GM19035 (cell line): ENCODE results near the gene ACVR2B.
"Not testable (repeated sequence)": the region's sequence is repeated elsewhere in the genome, so short reads cannot be mapped to it uniquely, and the experiment has no call there.

ENCODE experiments used
- ATAC-seq: cut with Tn5 transposase; IDR thresholded peaks from one replicate; pipeline ENCODE4 v1.9.1; 2021; ENCODE audit not compliant: unreplicated experiment

ACVR2B gene

GRCh38 chr3:38453075-38453912, at the start of gene ACVR2B:
TSS of gene ACVR2B (plus strand) at chr3:38453890. CDS start at chr3:38454323, 433 bp downstream.
- peak; percentile 59 for ATAC-seq

- no peak for ATAC-seq
Observed at GRCh38 chr3:38404286-38404685, 49.4 kb upstream of the ACVR2B start.

- ATAC-seq: no peak
Observed at GRCh38 chr3:38411591-38411990, 42.1 kb upstream of the ACVR2B start.

GRCh38 chr3:38420758-38421157, 32.9 kb upstream of the ACVR2B start:
- ATAC-seq: not testable (repeated sequence)

- no peak for ATAC-seq
Observed at GRCh38 chr3:38421679-38422336, 31.9 kb upstream of the ACVR2B start.

GRCh38 chr3:38426798-38427426, 26.8 kb upstream of the ACVR2B start:
- not testable (repeated sequence) for ATAC-seq

- ATAC-seq: not testable (repeated sequence)
Observed at GRCh38 chr3:38432871-38433658, 20.6 kb upstream of the ACVR2B start.

GRCh38 chr3:38433661-38434060, 20.0 kb upstream of the ACVR2B start:
- ATAC-seq: not testable (repeated sequence)

- not testable (repeated sequence) for ATAC-seq
Observed at GRCh38 chr3:38438436-38439069, 15.1 kb upstream of the ACVR2B start.

- ATAC-seq: not testable (repeated sequence)
Observed at GRCh38 chr3:38443205-38443604, 10.5 kb upstream of the ACVR2B start.

GRCh38 chr3:38446085-38446686, 7.5 kb upstream of the ACVR2B start:
- ATAC-seq: no peak

GRCh38 chr3:38446812-38447211, 6.9 kb upstream of the ACVR2B start:
- no peak for ATAC-seq

- ATAC-seq: no peak
Observed at GRCh38 chr3:38450853-38451252, 2.8 kb upstream of the ACVR2B start.

- peak; percentile 21 for ATAC-seq
Observed at GRCh38 chr3:38453913-38454177, 155 bp downstream of the ACVR2B start.

GRCh38 chr3:38454178-38454883, 641 bp downstream of the ACVR2B start:
- ATAC-seq: peak; percentile 38

- peak; percentile 43 for ATAC-seq
Observed at GRCh38 chr3:38454884-38455638, 1.4 kb downstream of the ACVR2B start.

GRCh38 chr3:38455639-38456430, 2.1 kb downstream of the ACVR2B start:
- ATAC-seq: peak; percentile 7
